DND-41 (cell line): ENCODE data around the gene TRPM3.

Source experiments
- ATAC-seq: fragments of 200-7000 bp; cut with Tn5 transposase; 3 replicates; pipeline ENCODE4 v1.9.1; 2021; ENCODE audit warnings: low read depth; ENCODE audit not compliant: insufficient read depth
- DNase-seq: peaks from one replicate; pipeline ENCODE4 v3.0.0-alpha.2; 2020
- H2AFZ ChIP-seq: 2 replicates; pipeline ENCODE4 v1.6.0; 2012; ENCODE audit warnings: low read depth, low read length
- H3K27ac ChIP-seq: 2 replicates; pipeline ENCODE4 v1.5.1; 2012; ENCODE audit warnings: low read length, inconsistent platforms
- H3K27me3 ChIP-seq: fragments of 200-600 bp; sonication (generic); 2 replicates; pipeline ENCODE4 v1.6.0; 2012; ENCODE audit warnings: low read length, mild to moderate bottlenecking, inconsistent platforms; ENCODE audit not compliant: insufficient read depth, poor library complexity
- H3K36me3 ChIP-seq: 2 replicates; pipeline ENCODE4 v1.5.1; 2012; ENCODE audit warnings: low read length, inconsistent platforms; ENCODE audit not compliant: insufficient read depth
- H3K4me1 ChIP-seq: 2 replicates; pipeline ENCODE4 v1.5.1; 2012; ENCODE audit warnings: mild to moderate bottlenecking, low read length; ENCODE audit not compliant: insufficient read depth
- H3K4me2 ChIP-seq: 2 replicates; pipeline ENCODE4 v1.6.0; 2012; ENCODE audit warnings: mild to moderate bottlenecking, moderate library complexity, low read length, inconsistent platforms; ENCODE audit not compliant: insufficient read depth
- H3K4me3 ChIP-seq, 2 experiments: fragments of 200-600 bp in 1 of 2; shearing (Covaris generic) in 1 of 2; 2 replicates each; pipeline ENCODE4 v1.5.1; 2012 to 2016; ENCODE audit warnings: inconsistent platforms in 2 of 2, low read length in 2 of 2, mild to moderate bottlenecking in 2 of 2, low read depth in 1 of 2, moderate library complexity in 1 of 2
- H3K79me2 ChIP-seq: 2 replicates; pipeline ENCODE4 v1.6.0; 2012; ENCODE audit warnings: low read length, inconsistent platforms; ENCODE audit not compliant: insufficient read depth
- H3K9ac ChIP-seq: 2 replicates; pipeline ENCODE4 v1.6.0; 2012; ENCODE audit warnings: low read depth, mild to moderate bottlenecking, inconsistent platforms, low read length, moderate library complexity
- H3K9me3 ChIP-seq: 2 replicates; pipeline ENCODE4 v1.5.1; 2012; ENCODE audit warnings: low read length, moderate library complexity, mild to moderate bottlenecking, inconsistent platforms; ENCODE audit not compliant: insufficient read depth, severe bottlenecking
- H4K20me1 ChIP-seq: 2 replicates; pipeline ENCODE4 v1.6.0; 2012; ENCODE audit warnings: low read length; ENCODE audit not compliant: insufficient read depth
- CTCF ChIP-seq: IDR thresholded peaks from 2 replicates; pipeline ENCODE4 v1.5.1; 2012; ENCODE audit warnings: borderline replicate concordance, low read length, moderate library complexity, mild to moderate bottlenecking; ENCODE audit not compliant: poor library complexity, severe bottlenecking; ENCODE audit errors: extremely low read depth
- EZH2 ChIP-seq: IDR thresholded peaks from 3 replicates; pipeline ENCODE4 v1.6.1; 2012; ENCODE audit warnings: borderline replicate concordance, low read depth, mild to moderate bottlenecking, moderate library complexity, low read length, inconsistent platforms; ENCODE audit not compliant: severe bottlenecking

The TRPM3 gene

GRCh38 chr9:71127301-71127700, 5.9 kb upstream of the TRPM3 start:
- no peaks in the 10 kb centered on the region for H3K9me3 ChIP-seq
- H3K27me3 ChIP-seq = no peaks in the 10 kb centered on the region
- DNase-seq = no peak
- no peak for TF ChIP-seq CTCF
- no peak for ATAC-seq
- no peak overlapping the region for H3K9ac ChIP-seq
- no peak overlapping the region for H2AFZ ChIP-seq
- H3K4me2 ChIP-seq = no peak overlapping the region
- H3K79me2 ChIP-seq = no peaks in the 10 kb centered on the region
- no peaks in the 10 kb centered on the region for H3K4me1 ChIP-seq
- H4K20me1 ChIP-seq = no peaks in the 10 kb centered on the region
- H3K36me3 ChIP-seq = no peaks in the 10 kb centered on the region
- H3K4me3 ChIP-seq = no peak overlapping the region
- no peak overlapping the region for H3K27ac ChIP-seq

- TF ChIP-seq EZH2 (no peak), CTCF (no peak)
- no peak overlapping the region for H3K4me3 ChIP-seq
- H4K20me1 ChIP-seq = no peaks in the 10 kb centered on the region
- H3K4me2 ChIP-seq = no peak overlapping the region
- no peaks in the 10 kb centered on the region for H3K36me3 ChIP-seq
- no peaks in the 10 kb centered on the region for H3K4me1 ChIP-seq
- no peak overlapping the region for H2AFZ ChIP-seq
- ATAC-seq (no peak), DNase-seq (no peak)
- H3K9ac ChIP-seq = no peak overlapping the region
- no peak overlapping the region for H3K27ac ChIP-seq
- H3K9me3 ChIP-seq = no peaks in the 10 kb centered on the region
- no peaks in the 10 kb centered on the region for H3K79me2 ChIP-seq
- H3K27me3 ChIP-seq = no peaks in the 10 kb centered on the region
These were observed 1.0 kb upstream of the TRPM3 start for GRCh38 chr9:71122421-71122820.

- no peaks in the 10 kb centered on the region for H3K4me1 ChIP-seq
- TF ChIP-seq CTCF = no peak
- TF ChIP-seq EZH2 = no peak
- ATAC-seq = no peak
- no peak overlapping the region for H2AFZ ChIP-seq
- no peaks in the 10 kb centered on the region for H4K20me1 ChIP-seq
- H3K4me3 ChIP-seq = no peak overlapping the region
- no peak for DNase-seq
- H3K79me2 ChIP-seq = no peaks in the 10 kb centered on the region
- H3K36me3 ChIP-seq = no peaks in the 10 kb centered on the region
- H3K9ac ChIP-seq = no peak overlapping the region
- H3K27me3 ChIP-seq = no peaks in the 10 kb centered on the region
- no peaks in the 10 kb centered on the region for H3K9me3 ChIP-seq
- no peak overlapping the region for H3K27ac ChIP-seq
- H3K4me2 ChIP-seq = no peak overlapping the region
These were observed 528 bp upstream of the TRPM3 start for GRCh38 chr9:71122022-71122275.

- no peak overlapping the region for H3K27ac ChIP-seq
- H3K36me3 ChIP-seq = no peaks in the 10 kb centered on the region
- no peak for TF ChIP-seq CTCF
- no peak for TF ChIP-seq EZH2
- no peaks in the 10 kb centered on the region for H3K4me1 ChIP-seq
- H3K27me3 ChIP-seq = no peaks in the 10 kb centered on the region
- H3K9ac ChIP-seq = no peak overlapping the region
- H3K79me2 ChIP-seq = no peaks in the 10 kb centered on the region
- no peak overlapping the region for H3K4me3 ChIP-seq
- DNase-seq (no peak), ATAC-seq (no peak)
- no peaks in the 10 kb centered on the region for H3K9me3 ChIP-seq
- no peak overlapping the region for H2AFZ ChIP-seq
- no peak overlapping the region for H3K4me2 ChIP-seq
- H4K20me1 ChIP-seq = no peaks in the 10 kb centered on the region
These were observed 747 bp downstream of the TRPM3 start for GRCh38 chr9:71120501-71121247.
